ENCODE measurements around the gene ZNF780A.

DNA sequence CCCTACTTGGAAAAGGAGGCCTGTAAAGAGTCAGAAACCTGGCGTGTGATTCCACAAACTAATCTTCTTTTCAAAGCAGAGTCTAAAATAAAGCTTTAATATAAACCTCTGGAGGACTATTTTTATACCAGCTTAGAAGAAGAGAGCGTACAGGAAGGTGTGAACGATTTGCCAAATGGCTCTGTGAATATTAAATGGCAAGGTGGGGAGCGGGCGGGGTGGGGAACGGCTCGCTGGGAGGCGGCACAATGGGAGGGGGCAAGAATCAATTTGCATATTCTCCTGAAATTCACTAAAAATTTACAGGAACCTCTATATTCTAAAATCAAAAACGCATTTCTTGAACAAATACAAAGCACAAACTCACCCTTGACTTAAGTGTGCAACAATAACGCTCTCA is 35.7 kb downstream of the ZNF780A start:
- TF ChIP-seq POLR2A (IDR thresholded peaks at IDR 0.05) (no peak), EP300 (IDR thresholded peaks at IDR 0.05) (no peak)
- TF ChIP-seq, protein P1, sequence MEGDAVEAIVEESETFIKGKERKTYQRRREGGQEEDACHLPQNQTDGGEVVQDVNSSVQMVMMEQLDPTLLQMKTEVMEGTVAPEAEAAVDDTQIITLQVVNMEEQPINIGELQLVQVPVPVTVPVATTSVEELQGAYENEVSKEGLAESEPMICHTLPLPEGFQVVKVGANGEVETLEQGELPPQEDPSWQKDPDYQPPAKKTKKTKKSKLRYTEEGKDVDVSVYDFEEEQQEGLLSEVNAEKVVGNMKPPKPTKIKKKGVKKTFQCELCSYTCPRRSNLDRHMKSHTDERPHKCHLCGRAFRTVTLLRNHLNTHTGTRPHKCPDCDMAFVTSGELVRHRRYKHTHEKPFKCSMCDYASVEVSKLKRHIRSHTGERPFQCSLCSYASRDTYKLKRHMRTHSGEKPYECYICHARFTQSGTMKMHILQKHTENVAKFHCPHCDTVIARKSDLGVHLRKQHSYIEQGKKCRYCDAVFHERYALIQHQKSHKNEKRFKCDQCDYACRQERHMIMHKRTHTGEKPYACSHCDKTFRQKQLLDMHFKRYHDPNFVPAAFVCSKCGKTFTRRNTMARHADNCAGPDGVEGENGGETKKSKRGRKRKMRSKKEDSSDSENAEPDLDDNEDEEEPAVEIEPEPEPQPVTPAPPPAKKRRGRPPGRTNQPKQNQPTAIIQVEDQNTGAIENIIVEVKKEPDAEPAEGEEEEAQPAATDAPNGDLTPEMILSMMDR (IDR thresholded peaks at IDR 0.05) = no peak

Data from suprapubic skin (tissue), 3 donors.